PC-3 (cell line): ENCODE data around the gene PGBD5. TPM values are rescaled to one million over a fixed set of nuclear protein-coding genes. Genes with fewer than 3 reads are reported as not detected.

Source experiments
- ATAC-seq: fragments of 200-7000 bp; cut with Tn5 transposase; 2 replicates; pipeline ENCODE4 v1.9.1; 2020; ENCODE audit warnings: mild to moderate bottlenecking, moderate library complexity
- BruUV-seq: library from RNA; stranded (reverse); fragments of 400-500 nt; replicated peaks from 2 replicates; lab custom pipeline; 2021; lab: Mats Ljungman, UMichigan
- CTCF ChIA-PET: fragments of 300-600 bp; sonication (Branson Sonifier 250); formaldehyde crosslinking; loops from one replicate; lab custom pipeline; 2022; ENCODE audit warnings: antibody characterized with exemption; lab: Charles Lee
- POLR2A ChIA-PET: fragments of 300-600 bp; sonication (Branson Sonifier 250); formaldehyde crosslinking; loops from one replicate; lab custom pipeline; 2022; ENCODE audit warnings: antibody characterized with exemption; ENCODE audit not compliant: unreplicated experiment; lab: Charles Lee
- DNase-seq: peaks from one replicate; pipeline ENCODE4 v3.0.0-alpha.2; 2015
- H2AFZ ChIP-seq: fragments of 300-600 bp; sonication (generic); 2 replicates; pipeline ENCODE4 v1.6.0; 2016; ENCODE audit warnings: antibody characterized with exemption, low read length
- H3F3A ChIP-seq: fragments of 300-600 bp; sonication (generic); one replicate; pipeline ENCODE4 v1.6.0; 2017; ENCODE audit warnings: antibody characterized with exemption, low read length, control low read depth, mild to moderate bottlenecking; ENCODE audit not compliant: unreplicated experiment
- H3K27ac ChIP-seq: fragments of 300-600 bp; sonication (generic); 2 replicates; pipeline ENCODE4 v1.5.1; 2016; ENCODE audit warnings: mild to moderate bottlenecking, low read length
- H3K27me3 ChIP-seq: fragments of 300-600 bp; sonication (generic); 2 replicates; pipeline ENCODE4 v1.6.1; 2016; ENCODE audit warnings: low read length, mixed read lengths
- H3K36me3 ChIP-seq: fragments of 300-600 bp; sonication (generic); 2 replicates; pipeline ENCODE4 v1.6.1; 2016; ENCODE audit warnings: low read depth, mixed run types, low read length, mixed read lengths
- H3K4me1 ChIP-seq: fragments of 300-600 bp; sonication (generic); 2 replicates; pipeline ENCODE4 v1.5.1; 2016; ENCODE audit warnings: low read length; ENCODE audit not compliant: insufficient read depth
- H3K4me2 ChIP-seq: fragments of 300-600 bp; sonication (generic); 2 replicates; pipeline ENCODE4 v1.6.0; 2016; ENCODE audit warnings: low read length
- H3K4me3 ChIP-seq: fragments of 300-600 bp; sonication (generic); 2 replicates; pipeline ENCODE4 v1.5.1; 2016; ENCODE audit warnings: mild to moderate bottlenecking, low read length, mixed read lengths
- H3K79me2 ChIP-seq: fragments of 300-600 bp; sonication (generic); 2 replicates; pipeline ENCODE4 v1.6.1; 2017; ENCODE audit warnings: low read length, mixed read lengths
- H3K9ac ChIP-seq: fragments of 300-600 bp; sonication (generic); 2 replicates; pipeline ENCODE4 v1.6.0; 2016; ENCODE audit warnings: mild to moderate bottlenecking, low read length
- H3K9me2 ChIP-seq: fragments of 300-600 bp; sonication (generic); replicated peaks from 2 replicates; pipeline ENCODE4 v1.6.1; 2016; ENCODE audit warnings: mixed run types, low read length, mixed read lengths
- H3K9me3 ChIP-seq: fragments of 300-600 bp; sonication (generic); 2 replicates; pipeline ENCODE4 v1.6.1; 2016; ENCODE audit warnings: low read length, mixed read lengths
- H4K20me1 ChIP-seq: fragments of 300-600 bp; sonication (generic); 2 replicates; pipeline ENCODE4 v1.6.1; 2016; ENCODE audit warnings: low read length, mixed read lengths
- EZH2 ChIP-seq: fragments of 300-600 bp; sonication (generic); IDR thresholded peaks from one replicate; pipeline ENCODE4 v1.6.1; 2017; ENCODE audit warnings: antibody characterized with exemption, mild to moderate bottlenecking, low read length; ENCODE audit not compliant: unreplicated experiment
- EZH2phosphoT487 ChIP-seq: fragments of 300-600 bp; sonication (generic); IDR thresholded peaks from 2 replicates; pipeline ENCODE4 v1.6.1; 2018; ENCODE audit warnings: mild to moderate bottlenecking, antibody characterized with exemption, low read length, borderline replicate concordance
- intact Hi-C: fragments of 100-400 bp; cut with micrococcal nuclease; formaldehyde crosslinking; loops from 2 replicates; pipeline ENCODE4 v1.9.0; 2023
- total RNA-seq: library from RNA; depleted of rRNA; stranded (reverse); fragments of >200 nt; gene quantifications from 2 replicates; pipeline ENCODE4 v1.2.3, GENCODE V29; 2014
- TF ChIP-seq, protein P1 (sequence below): fragments of 300-600 bp; sonication (generic); conservative IDR thresholded peaks from 2 replicates; pipeline ENCODE4 v1.5.1; 2017; ENCODE audit warnings: antibody characterized with exemption, low read depth, mild to moderate bottlenecking, low read length

Gene PGBD5
- total RNA-seq, 1 experiment from 2014 or later: under 0.01 TPM

DNA sequence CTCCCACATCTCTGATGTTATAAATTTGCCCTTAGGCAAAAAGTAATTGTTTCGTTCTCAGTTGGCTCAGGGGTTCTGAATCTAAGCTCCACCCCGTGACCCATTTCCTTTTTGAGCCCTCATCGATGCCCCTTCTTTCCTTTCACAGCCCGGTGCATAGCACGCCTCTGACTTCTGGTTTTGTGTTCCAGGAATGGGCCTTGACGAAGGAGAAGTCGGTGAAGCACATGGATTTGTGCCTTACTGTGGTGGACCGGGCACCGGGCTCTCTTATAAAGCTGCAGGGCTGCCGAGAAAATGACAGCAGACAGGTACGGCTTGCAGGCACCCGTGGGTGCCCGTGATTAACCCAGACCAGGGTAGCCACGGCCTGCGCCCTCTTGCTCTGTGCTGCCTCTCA lies 151.9 kb downstream of the PGBD5 start:
- POLR2A ChIA-PET: interaction anchor here (0.5 kb wide), 1 partner anchor 58 kb away, joined by 3 read pairs; no protein-coding TSS in a partner anchor
- Histone ChIP-seq H3K9me3 (no peaks in the 10 kb centered on the region), H2AFZ (no peak overlapping the region), H3K36me3 (peaks cover 52% of the 10 kb centered on the region), H4K20me1 (0 out of 2 replicates have a peak, but pooled peaks cover 5% of the 10 kb centered on the region), H3K4me1 (no peaks in the 10 kb centered on the region), H3K4me3 (no peak overlapping the region), H3K4me2 (no peak overlapping the region), H3K79me2 (no peaks in the 10 kb centered on the region), H3K9me2 (no peaks in the 10 kb centered on the region), H3K27ac (no peak overlapping the region), H3F3A (peaks cover 9% of the 10 kb centered on the region), H3K9ac (no peak overlapping the region), H3K27me3 (no peaks in the 10 kb centered on the region)
- DNase-seq: no peak
- no TSS peak for BruUV-seq
- TF ChIP-seq EZH2: no peak
- TF ChIP-seq, protein P1, sequence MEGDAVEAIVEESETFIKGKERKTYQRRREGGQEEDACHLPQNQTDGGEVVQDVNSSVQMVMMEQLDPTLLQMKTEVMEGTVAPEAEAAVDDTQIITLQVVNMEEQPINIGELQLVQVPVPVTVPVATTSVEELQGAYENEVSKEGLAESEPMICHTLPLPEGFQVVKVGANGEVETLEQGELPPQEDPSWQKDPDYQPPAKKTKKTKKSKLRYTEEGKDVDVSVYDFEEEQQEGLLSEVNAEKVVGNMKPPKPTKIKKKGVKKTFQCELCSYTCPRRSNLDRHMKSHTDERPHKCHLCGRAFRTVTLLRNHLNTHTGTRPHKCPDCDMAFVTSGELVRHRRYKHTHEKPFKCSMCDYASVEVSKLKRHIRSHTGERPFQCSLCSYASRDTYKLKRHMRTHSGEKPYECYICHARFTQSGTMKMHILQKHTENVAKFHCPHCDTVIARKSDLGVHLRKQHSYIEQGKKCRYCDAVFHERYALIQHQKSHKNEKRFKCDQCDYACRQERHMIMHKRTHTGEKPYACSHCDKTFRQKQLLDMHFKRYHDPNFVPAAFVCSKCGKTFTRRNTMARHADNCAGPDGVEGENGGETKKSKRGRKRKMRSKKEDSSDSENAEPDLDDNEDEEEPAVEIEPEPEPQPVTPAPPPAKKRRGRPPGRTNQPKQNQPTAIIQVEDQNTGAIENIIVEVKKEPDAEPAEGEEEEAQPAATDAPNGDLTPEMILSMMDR: no peak
- no peak for TF ChIP-seq EZH2phosphoT487
- CTCF ChIA-PET: no interaction called here
- no peak for ATAC-seq
- intact Hi-C loops: no loop called here

DNA sequence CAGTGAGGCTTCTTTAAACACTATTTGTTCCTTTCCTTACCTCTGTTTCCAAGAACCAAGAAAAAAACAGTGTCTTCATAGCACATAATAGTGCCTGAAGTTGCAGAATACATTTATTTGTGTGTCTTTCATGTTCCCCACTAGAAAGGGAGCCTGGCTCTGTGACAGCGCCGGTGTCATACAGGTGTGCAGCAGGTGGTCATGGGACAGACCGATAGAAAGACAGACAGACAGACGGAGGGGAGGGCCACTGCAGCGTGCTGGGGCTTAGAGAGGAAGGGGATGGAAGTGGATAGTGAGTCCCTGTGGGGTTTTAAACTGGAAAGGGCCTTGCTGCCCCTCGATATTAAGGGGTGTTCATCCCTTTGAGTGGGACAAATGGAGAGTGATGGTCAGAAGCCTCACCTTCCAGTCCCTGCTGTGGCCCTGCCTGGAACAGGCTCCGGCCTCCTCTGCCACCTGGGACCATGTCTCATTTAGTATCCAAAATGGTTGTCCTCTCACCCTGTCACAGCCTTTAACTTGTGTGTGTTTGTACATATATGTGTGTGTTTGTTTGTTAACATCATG lies 152.9 kb downstream of the PGBD5 start:
- H3K9me3 ChIP-seq: no peaks in the 10 kb centered on the region
- peaks cover 9% of the 10 kb centered on the region for H3F3A ChIP-seq
- H4K20me1 ChIP-seq: 0 out of 2 replicates have a peak, but pooled peaks cover 5% of the 10 kb centered on the region
- DNase-seq (no peak), ATAC-seq (no peak)
- H3K4me2 ChIP-seq: no peak overlapping the region
- POLR2A ChIA-PET: no interaction called here
- no peak overlapping the region for H3K27ac ChIP-seq
- H3K9me2 ChIP-seq: no peaks in the 10 kb centered on the region
- CTCF ChIA-PET: no interaction called here
- H3K4me3 ChIP-seq: no peak overlapping the region
- H3K27me3 ChIP-seq: no peaks in the 10 kb centered on the region
- H3K79me2 ChIP-seq: no peaks in the 10 kb centered on the region
- intact Hi-C loops: no loop called here
- no peak overlapping the region for H2AFZ ChIP-seq
- H3K9ac ChIP-seq: no peak overlapping the region
- TF ChIP-seq, protein P1: no peak
- no peak for TF ChIP-seq EZH2
- no peak for TF ChIP-seq EZH2phosphoT487
- H3K36me3 ChIP-seq: peaks cover 44% of the 10 kb centered on the region
- BruUV-seq: no TSS peak
- H3K4me1 ChIP-seq: peaks cover 4% of the 10 kb centered on the region; the same call in 1 of the 2 replicates

DNA sequence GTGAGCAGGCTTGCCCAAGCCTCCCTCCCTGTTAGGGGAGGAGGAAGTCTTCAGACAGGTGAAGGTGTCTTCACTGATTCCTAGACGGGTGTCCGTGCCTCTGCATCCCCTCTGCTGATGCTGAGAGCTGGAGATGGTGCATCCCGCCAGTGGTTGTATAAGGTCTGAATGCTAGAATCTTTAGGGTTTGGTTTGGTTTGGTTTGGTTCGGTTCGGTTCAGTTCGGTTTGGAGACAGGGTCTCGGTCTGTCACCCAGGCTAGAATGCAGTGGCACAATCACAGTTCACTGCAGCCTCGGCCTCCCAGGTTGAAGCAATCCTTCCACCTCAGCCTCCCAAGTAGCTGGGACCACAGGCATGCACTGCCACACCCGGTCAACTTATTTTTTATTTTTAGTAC lies 153.6 kb downstream of the PGBD5 start:
- Histone ChIP-seq H3K9ac (no peak overlapping the region), H3K27ac (no peak overlapping the region), H3K4me2 (no peak overlapping the region), H3K27me3 (no peaks in the 10 kb centered on the region), H2AFZ (no peak overlapping the region), H3K4me1 (peaks cover 4% of the 10 kb centered on the region; the same call in 1 of the 2 replicates), H3K4me3 (no peak overlapping the region), H3K79me2 (no peaks in the 10 kb centered on the region), H4K20me1 (0 out of 2 replicates have a peak, but pooled peaks cover 5% of the 10 kb centered on the region), H3F3A (peaks cover 9% of the 10 kb centered on the region), H3K9me3 (no peaks in the 10 kb centered on the region), H3K36me3 (peaks cover 43% of the 10 kb centered on the region), H3K9me2 (no peaks in the 10 kb centered on the region)
- no TSS peak for BruUV-seq
- no peak for DNase-seq
- intact Hi-C loops: no loop called here
- ChIA-PET CTCF (no interaction called here), POLR2A (no interaction called here)
- TF ChIP-seq, protein P1: no peak
- TF ChIP-seq EZH2 (no peak), EZH2phosphoT487 (no peak)
- ATAC-seq: no peak
